Skeletal muscle tissue (tissue), 4 donors: ENCODE results near the gene PTPRA. TPM values are rescaled to one million over a fixed set of nuclear protein-coding genes. Genes with fewer than 3 reads are reported as not detected.

Source experiments
- H3K27ac ChIP-seq: one replicate; pipeline ENCODE4 v1.7.0; 2013; ENCODE audit warnings: mild to moderate bottlenecking, low read depth, low read length, inconsistent platforms
- H3K27me3 ChIP-seq, 3 donors: one replicate each; pipeline ENCODE4 v1.7.0; 2013; ENCODE audit warnings: low read length in 3 of 3; ENCODE audit not compliant: control insufficient read depth in 3 of 3, insufficient read depth in 3 of 3
- H3K36me3 ChIP-seq, 3 donors: one replicate each; pipeline ENCODE4 v1.7.0; 2013; ENCODE audit warnings: low read length in 3 of 3; ENCODE audit not compliant: control insufficient read depth in 3 of 3, insufficient read depth in 3 of 3
- H3K4me1 ChIP-seq, 3 donors: one replicate each; pipeline ENCODE4 v1.7.0; 2013; ENCODE audit warnings: low read length in 3 of 3, mild to moderate bottlenecking in 3 of 3; ENCODE audit not compliant: control insufficient read depth in 3 of 3, insufficient read depth in 3 of 3
- H3K4me3 ChIP-seq, 3 donors: one replicate each; pipeline ENCODE4 v1.7.0; 2013; ENCODE audit warnings: low read length in 3 of 3
- H3K9ac ChIP-seq, 3 donors: one replicate each; pipeline ENCODE4 v1.7.0; 2013; ENCODE audit warnings: low read length in 3 of 3, mild to moderate bottlenecking in 3 of 3, moderate library complexity in 2 of 3, low read depth in 1 of 3
- H3K9me3 ChIP-seq, 3 donors: one replicate each; pipeline ENCODE4 v1.7.0; 2013; ENCODE audit warnings: low read length in 3 of 3; ENCODE audit not compliant: control insufficient read depth in 3 of 3
- total RNA-seq: library from RNA; depleted of rRNA; stranded (reverse); fragments of >200 nt; gene quantifications from one replicate; pipeline ENCODE4 v1.2.3, GENCODE V29; 2014
- donor health status: Osteomylitis.

The PTPRA gene
- total RNA-seq, 1 donor from 2014 or later: 93.4 TPM

- no peak overlapping the region for H3K9ac ChIP-seq
- H3K4me3 ChIP-seq: no peak overlapping the region
- H3K27ac ChIP-seq: no peak overlapping the region
- H3K9me3 ChIP-seq: no peaks in the 10 kb centered on the region
- H3K36me3 ChIP-seq: peaks cover 13 to 16% (median 15%) of the 10 kb centered on the region in 3 donors
- no peaks in the 10 kb centered on the region for H3K27me3 ChIP-seq
- peaks cover 13 to 21% (median 18%) of the 10 kb centered on the region in 3 donors for H3K4me1 ChIP-seq
These were observed 35.9 kb upstream of the PTPRA start for GRCh38 chr20:2837221-2837960.

DNA sequence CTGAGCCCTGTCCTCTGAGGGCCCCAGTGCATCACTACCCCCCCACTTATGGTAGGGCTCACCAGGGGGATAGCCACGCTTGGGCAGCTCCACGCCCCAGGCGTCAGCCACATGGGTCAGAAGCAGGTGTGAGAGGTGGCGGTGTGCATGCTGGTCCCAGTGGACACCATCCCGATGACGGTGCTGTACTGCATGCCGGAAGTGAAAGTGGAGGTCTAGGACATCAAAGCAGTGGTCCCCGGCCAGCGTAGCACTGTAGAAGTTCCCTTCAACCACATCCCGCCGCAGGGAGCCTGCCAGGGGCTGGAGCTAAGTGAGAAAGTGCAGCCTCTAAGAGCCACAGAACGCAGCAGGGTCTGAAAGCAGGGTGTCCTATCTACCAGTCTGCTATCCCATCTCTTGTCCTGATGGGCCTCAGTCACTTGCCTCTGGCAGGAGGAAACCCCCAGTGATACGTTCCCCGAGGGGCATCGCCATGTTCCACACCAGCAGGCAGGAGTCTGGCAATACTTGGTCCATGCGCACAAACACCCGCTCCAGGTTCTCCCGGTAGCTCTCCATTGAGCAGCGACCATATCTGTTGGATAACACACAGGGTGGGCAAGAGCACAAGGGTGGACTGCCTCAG, 35.0 kb upstream of the PTPRA start:
- peaks cover 13 to 21% (median 18%) of the 10 kb centered on the region in 3 donors for H3K4me1 ChIP-seq
- H3K4me3 ChIP-seq: no peak overlapping the region
- peaks cover 13 to 16% (median 15%) of the 10 kb centered on the region in 3 donors for H3K36me3 ChIP-seq
- H3K9me3 ChIP-seq: no peaks in the 10 kb centered on the region
- H3K27me3 ChIP-seq: no peaks in the 10 kb centered on the region
- no peak overlapping the region for H3K9ac ChIP-seq
- H3K27ac ChIP-seq: no peak overlapping the region

DNA sequence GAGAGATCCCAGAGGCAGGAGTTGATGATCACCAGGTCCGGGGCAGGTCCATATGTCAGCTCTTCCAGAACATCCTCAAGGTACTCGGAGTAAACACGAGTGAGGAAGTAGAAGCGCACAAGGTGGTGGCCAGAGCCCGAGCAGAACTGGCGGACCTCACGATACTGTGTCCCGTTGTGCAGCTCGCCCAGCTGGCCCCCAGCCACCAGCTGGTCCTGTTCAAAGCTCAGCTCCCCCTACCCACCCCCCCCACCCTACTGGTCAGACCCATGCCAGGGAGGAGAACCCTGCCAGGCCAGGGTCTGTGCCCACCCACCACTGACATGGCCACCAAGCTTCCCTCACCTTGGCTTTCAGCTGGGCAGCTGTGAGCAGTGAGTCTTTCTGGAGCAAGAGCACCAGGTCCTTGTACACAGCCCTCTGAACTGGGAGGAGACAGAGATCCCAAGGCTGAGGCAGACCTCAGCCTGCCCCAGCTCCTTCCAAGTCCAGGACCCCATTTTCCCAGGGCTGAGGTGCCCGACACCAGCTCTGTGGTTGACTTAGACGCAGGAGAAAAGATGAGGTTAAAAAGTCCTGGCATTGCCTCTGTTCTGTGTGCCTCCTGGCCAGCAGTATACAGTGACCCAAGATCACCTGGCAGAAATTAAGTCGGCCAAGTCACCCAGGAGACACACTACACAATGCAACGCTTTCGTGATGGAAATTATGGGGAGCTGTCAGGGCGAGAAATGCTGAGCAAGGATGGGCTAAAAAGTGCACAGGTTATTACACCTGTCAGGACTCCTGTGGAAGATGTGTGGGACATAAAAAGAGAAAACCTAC, 34.2 kb upstream of the PTPRA start:
- H3K4me1 ChIP-seq: peaks cover 13 to 21% (median 18%) of the 10 kb centered on the region in 3 donors
- no peak overlapping the region for H3K9ac ChIP-seq
- no peaks in the 10 kb centered on the region for H3K27me3 ChIP-seq
- H3K36me3 ChIP-seq: peaks cover 13 to 16% (median 15%) of the 10 kb centered on the region in 3 donors
- H3K27ac ChIP-seq: no peak overlapping the region
- H3K9me3 ChIP-seq: no peaks in the 10 kb centered on the region
- peak overlapping the region in 1 of 3 donors; percentile 95 for H3K4me3 ChIP-seq

DNA sequence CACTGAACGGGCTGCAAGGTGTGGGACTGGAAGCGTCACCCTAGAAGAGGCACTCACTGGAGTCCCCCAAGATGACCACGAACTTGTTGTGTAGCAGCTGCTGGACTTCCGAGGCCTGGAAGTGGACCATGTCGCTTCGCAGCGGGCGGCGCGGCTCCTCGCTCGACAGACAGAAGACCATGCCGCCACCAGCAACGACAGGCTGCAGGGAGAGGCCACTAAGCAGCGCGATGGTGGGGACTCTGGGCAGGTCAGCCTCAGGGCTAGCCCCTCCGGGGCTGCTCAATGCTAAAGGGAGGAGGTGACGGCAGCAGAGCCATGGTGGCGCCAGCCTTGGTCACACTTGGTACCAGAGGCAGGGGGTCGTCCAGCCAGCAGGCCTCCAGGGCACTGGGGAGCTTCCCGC, 33.5 kb upstream of the PTPRA start:
- H3K9me3 ChIP-seq: no peaks in the 10 kb centered on the region
- no peaks in the 10 kb centered on the region for H3K27me3 ChIP-seq
- H3K4me1 ChIP-seq: peaks cover 13 to 21% (median 18%) of the 10 kb centered on the region in 3 donors
- H3K36me3 ChIP-seq: peaks cover 13 to 19% (median 15%) of the 10 kb centered on the region in 3 donors
- peak overlapping the region; percentile 85 to 90 (median 89) for H3K9ac ChIP-seq
- H3K27ac ChIP-seq: peak overlapping the region; percentile 87
- peak overlapping the region; percentile 90 to 95 (median 95) for H3K4me3 ChIP-seq

DNA sequence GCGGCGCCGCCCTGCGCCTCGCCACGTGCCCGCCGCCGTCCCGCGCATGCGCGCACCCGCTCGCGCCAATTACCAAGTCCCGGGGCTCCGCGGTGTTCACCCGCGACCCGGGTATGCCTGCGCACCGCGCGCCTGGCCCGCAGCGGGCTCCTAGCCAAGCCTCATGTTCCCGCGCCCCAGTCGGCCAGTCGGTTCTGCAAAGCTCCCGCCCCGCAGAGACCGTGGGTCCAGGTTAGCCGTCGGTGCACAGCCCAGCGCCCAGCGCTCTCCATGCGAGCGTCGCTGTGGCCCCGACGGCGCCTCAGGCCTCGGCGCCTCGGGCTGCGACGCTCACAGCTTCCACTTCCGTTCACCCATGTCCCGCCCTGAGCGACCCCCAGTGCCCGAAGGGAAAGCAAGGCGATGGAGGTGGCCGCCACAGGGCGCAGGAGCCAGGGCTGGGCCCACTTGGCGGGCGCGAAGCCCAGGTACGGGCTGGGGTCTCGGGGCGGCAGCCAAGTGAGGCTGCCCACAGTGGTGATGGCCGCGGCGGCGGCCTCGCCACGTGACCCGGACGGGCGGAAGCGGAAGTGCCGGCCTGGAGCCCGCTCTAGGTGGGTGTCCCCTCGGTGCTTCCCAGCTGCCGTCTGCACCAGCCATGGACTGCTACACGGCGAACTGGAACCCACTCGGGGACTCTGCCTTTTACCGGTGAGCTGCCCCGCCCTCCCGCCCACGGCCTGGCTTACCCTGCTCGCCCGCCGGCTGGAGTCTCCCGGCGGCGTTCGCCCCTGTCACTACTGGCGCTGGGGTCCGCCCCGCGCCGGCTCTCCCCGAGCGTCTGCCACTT, 32.9 kb upstream of the PTPRA start, which contains the start of the genes PCED1A and VPS16:
PCED1A (minus strand) TSS at position 518 of the 829 bp plus-strand sequence. CDS start 743 bp downstream, outside the sequence.
VPS16 (plus strand) TSS at position 608 of the 829 bp plus-strand sequence; CDS start at position 638, 30 bp downstream.
- Histone ChIP-seq H3K36me3 (peaks cover 10 to 19% (median 15%) of the 10 kb centered on the region in 3 donors), H3K27me3 (no peaks in the 10 kb centered on the region), H3K9ac (peak within 1 kb of the TSS; percentile 85 to 90 (median 89)), H3K4me3 (peak within 1 kb of the TSS; percentile 90 to 95 (median 95)), H3K27ac (peak within 1 kb of the TSS; percentile 87), H3K4me1 (peaks cover 13 to 21% (median 18%) of the 10 kb centered on the region in 3 donors), H3K9me3 (no peaks in the 10 kb centered on the region)

- H3K9ac ChIP-seq: peak overlapping the region; percentile 83 to 90 (median 88)
These were observed 32.2 kb upstream of the PTPRA start for GRCh38 chr20:2840967-2841531.

DNA sequence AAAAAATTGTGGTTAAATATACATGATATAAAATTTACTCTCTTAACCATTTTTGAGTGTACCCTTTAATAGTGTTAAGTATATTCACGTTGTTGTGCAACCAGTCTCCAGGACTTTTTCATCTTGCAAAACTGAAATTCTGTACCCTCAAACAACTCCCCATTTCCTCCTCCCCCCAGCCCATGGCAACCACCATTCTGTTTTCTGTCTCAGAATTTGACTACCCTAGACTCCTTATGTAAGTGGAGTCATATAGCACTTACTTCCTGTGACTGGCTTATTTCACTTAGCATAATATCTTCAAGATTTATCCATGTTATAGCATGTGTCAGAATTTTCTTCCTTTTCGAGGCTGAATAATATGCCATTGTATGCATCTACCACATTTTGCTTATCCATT, 27.7 kb upstream of the PTPRA start:
- Histone ChIP-seq H3K27ac (no peak overlapping the region), H3K9ac (no peak overlapping the region), H3K9me3 (no peaks in the 10 kb centered on the region), H3K4me1 (peaks cover 7 to 9% (median 8%) of the 10 kb centered on the region in 3 donors), H3K36me3 (peaks cover 0 to 5% (median 0%) of the 10 kb centered on the region in 3 donors), H3K4me3 (no peak overlapping the region), H3K27me3 (no peaks in the 10 kb centered on the region)

More at GRCh38 chr20:2840967-2841531, 32.2 kb upstream of the PTPRA start:
- peak overlapping the region; percentile 90 to 95 (median 95) for H3K4me3 ChIP-seq
- H3K9me3 ChIP-seq: no peaks in the 10 kb centered on the region
- peaks cover 13 to 21% (median 18%) of the 10 kb centered on the region in 3 donors for H3K4me1 ChIP-seq
- H3K36me3 ChIP-seq: peaks cover 7 to 16% (median 15%) of the 10 kb centered on the region in 3 donors
- H3K27me3 ChIP-seq: no peaks in the 10 kb centered on the region
- H3K27ac ChIP-seq: peak overlapping the region; percentile 74

GRCh38 chr20:2846698-2847097, 26.6 kb upstream of the PTPRA start:
- no peaks in the 10 kb centered on the region for H3K27me3 ChIP-seq
- H3K36me3 ChIP-seq: peaks cover 0 to 5% (median 0%) of the 10 kb centered on the region in 3 donors
- no peak overlapping the region for H3K9ac ChIP-seq
- no peak overlapping the region for H3K4me3 ChIP-seq
- H3K27ac ChIP-seq: no peak overlapping the region
- peaks cover under 1 to 1% (median under 1%) of the 10 kb centered on the region in 3 donors for H3K4me1 ChIP-seq
- no peaks in the 10 kb centered on the region for H3K9me3 ChIP-seq
